GM12891 (cell line): ENCODE measurements around the gene TACSTD2.
A peak's percentile ranks its signal among the peaks of the same experiment; 100 is the strongest.
"Not testable (repeated sequence)": the region's sequence is repeated elsewhere in the genome, so short reads cannot be mapped to it uniquely, and the experiment has no call there.

Source experiments
- DNase-seq: peaks from one replicate; pipeline ENCODE4 v3.0.0; 2011; ENCODE audit warnings: low spot score; ENCODE audit not compliant: insufficient read length
- FAIRE-seq: peaks from 2 replicates; lab custom pipeline; 2011; peaks lifted over from hg19 to GRCh38; lab: Jason Lieb, UNC
- PAX5 ChIP-seq: IDR thresholded peaks from 2 replicates; pipeline ENCODE4 v1.6.1; 2011; ENCODE audit warnings: low read length, moderate library complexity, mild to moderate bottlenecking; ENCODE audit not compliant: insufficient read depth, severe bottlenecking
- POLR2A ChIP-seq: IDR thresholded peaks from 2 replicates; pipeline ENCODE4 v1.6.1; 2011; ENCODE audit warnings: low read depth, low read length, control low read depth
- POLR2AphosphoS5 ChIP-seq: IDR thresholded peaks from 2 replicates; pipeline ENCODE4 v1.6.1; 2011; ENCODE audit warnings: low read depth, low read length, control low read depth
- POU2F2 ChIP-seq: IDR thresholded peaks from 2 replicates; pipeline ENCODE4 v1.6.1; 2011; ENCODE audit warnings: low read depth, mild to moderate bottlenecking, control low read depth, low read length, moderate library complexity
- SPI1 ChIP-seq: IDR thresholded peaks from 2 replicates; pipeline ENCODE4 v1.6.1; 2011; ENCODE audit warnings: low read depth, low read length, control low read depth
- TAF1 ChIP-seq: IDR thresholded peaks from 2 replicates; pipeline ENCODE4 v1.6.1; 2011; ENCODE audit warnings: low read depth, low read length, control low read depth

The TACSTD2 gene

GRCh38 chr1:58570094-58570493, 7.0 kb downstream of the TACSTD2 start:
- no peak for TF ChIP-seq POLR2A
- no peak for TF ChIP-seq TAF1
- no peak for TF ChIP-seq SPI1
- no peak for TF ChIP-seq POLR2AphosphoS5
- no peak for TF ChIP-seq POU2F2
- TF ChIP-seq PAX5 = no peak
- no peak for DNase-seq
- FAIRE-seq = peak; percentile 41

- no peak for TF ChIP-seq POU2F2
- DNase-seq (no peak), FAIRE-seq (peak; percentile 89)
Observed at GRCh38 chr1:58568911-58569310, 8.1 kb downstream of the TACSTD2 start.

- no peak for DNase-seq
- FAIRE-seq = no peak
- no peak for TF ChIP-seq SPI1
- no peak for TF ChIP-seq POU2F2
- no peak for TF ChIP-seq PAX5
Observed at GRCh38 chr1:58568271-58568860, 8.7 kb downstream of the TACSTD2 start.

GRCh38 chr1:58566339-58566738, 10.7 kb downstream of the TACSTD2 start:
- DNase-seq (no peak), FAIRE-seq (no peak)
- TF ChIP-seq POLR2A = no peak
- TF ChIP-seq PAX5 = no peak
- TF ChIP-seq TAF1 = no peak
- no peak for TF ChIP-seq SPI1
- TF ChIP-seq POU2F2 = no peak
- TF ChIP-seq POLR2AphosphoS5 = no peak

- not testable (repeated sequence) for FAIRE-seq, DNase-seq
Observed at GRCh38 chr1:58563715-58564114, 13.3 kb downstream of the TACSTD2 start.

DNA sequence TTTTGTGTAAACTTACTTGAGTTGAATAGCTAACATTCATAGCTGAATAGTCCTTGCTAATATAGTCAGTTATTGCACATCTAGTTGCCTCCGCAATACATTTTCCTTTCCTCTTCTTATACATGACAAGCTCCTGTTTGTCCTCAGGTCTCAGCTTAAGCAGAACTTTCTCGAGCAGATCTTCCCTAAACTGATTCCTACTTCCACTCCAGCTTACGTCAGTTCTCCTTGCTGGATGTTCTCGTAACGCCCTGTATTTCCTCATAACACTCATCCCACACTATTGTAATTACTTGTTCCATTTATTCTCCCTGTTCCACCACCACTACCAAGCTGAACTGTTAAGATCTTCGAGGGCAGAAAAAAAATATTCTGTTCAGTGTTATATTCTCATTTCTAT, 15.4 kb downstream of the TACSTD2 start:
- FAIRE-seq = no peak
- no peak for TF ChIP-seq SPI1

DNA sequence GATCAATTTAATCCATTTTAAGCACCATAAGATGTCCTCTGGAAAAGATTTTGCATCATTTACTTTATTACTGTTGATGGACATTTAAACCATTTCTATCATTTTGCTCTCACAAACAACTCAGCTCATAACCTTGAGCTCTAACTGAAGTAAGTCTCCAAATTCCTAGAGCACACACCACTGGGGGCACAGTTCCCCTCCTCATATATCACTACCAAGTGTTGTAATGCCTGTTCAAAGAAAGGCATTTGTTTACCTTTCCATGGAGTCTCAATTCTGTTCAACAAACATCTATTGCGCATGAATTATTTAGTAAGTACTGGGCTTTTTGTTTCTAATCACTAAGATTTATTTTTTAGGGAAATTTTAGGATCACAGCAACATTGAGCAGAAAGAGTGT, 21.7 kb downstream of the TACSTD2 start:
- no peak for DNase-seq
- no peak for FAIRE-seq
- TF ChIP-seq PAX5 = no peak
- no peak for TF ChIP-seq POLR2AphosphoS5
- TF ChIP-seq POLR2A = no peak
- TF ChIP-seq TAF1 = no peak
- no peak for TF ChIP-seq POU2F2
- no peak for TF ChIP-seq SPI1

More for the DNA sequence above, 15.4 kb downstream of the TACSTD2 start:
- no peak for DNase-seq

- TF ChIP-seq POU2F2 (no peak), POLR2A (no peak), TAF1 (no peak), POLR2AphosphoS5 (no peak), SPI1 (no peak), PAX5 (no peak)
- DNase-seq = no peak
- FAIRE-seq = no peak
Observed at GRCh38 chr1:58551186-58552140, 25.6 kb downstream of the TACSTD2 start.

- FAIRE-seq, DNase-seq: not testable (repeated sequence)
Observed at GRCh38 chr1:58549291-58549690, 27.8 kb downstream of the TACSTD2 start.

- TF ChIP-seq POLR2A (no peak), SPI1 (no peak), POU2F2 (no peak), PAX5 (no peak)
- DNase-seq (no peak), FAIRE-seq (no peak)
Observed at GRCh38 chr1:58548371-58548770, 28.7 kb downstream of the TACSTD2 start.
